Activated gamma-delta T cell (primary cell): ENCODE data around the gene ARL13B.
A peak's percentile ranks its signal among the peaks of the same experiment; 100 is the strongest.
"Not testable (repeated sequence)": the region's sequence is repeated elsewhere in the genome, so short reads cannot be mapped to it uniquely, and the experiment has no call there.

Experiments
- DNase-seq: peaks from one replicate; lab custom pipeline; 2025; lab: John Stamatoyannopoulos, UW
- total RNA-seq, 2 donors: gene quantifications; one replicate each; lab custom pipeline; 2026; lab: John Stamatoyannopoulos, UW

ARL13B gene
- total RNA-seq: 21.4 to 22.3 reads per million in 2 donors

DNA sequence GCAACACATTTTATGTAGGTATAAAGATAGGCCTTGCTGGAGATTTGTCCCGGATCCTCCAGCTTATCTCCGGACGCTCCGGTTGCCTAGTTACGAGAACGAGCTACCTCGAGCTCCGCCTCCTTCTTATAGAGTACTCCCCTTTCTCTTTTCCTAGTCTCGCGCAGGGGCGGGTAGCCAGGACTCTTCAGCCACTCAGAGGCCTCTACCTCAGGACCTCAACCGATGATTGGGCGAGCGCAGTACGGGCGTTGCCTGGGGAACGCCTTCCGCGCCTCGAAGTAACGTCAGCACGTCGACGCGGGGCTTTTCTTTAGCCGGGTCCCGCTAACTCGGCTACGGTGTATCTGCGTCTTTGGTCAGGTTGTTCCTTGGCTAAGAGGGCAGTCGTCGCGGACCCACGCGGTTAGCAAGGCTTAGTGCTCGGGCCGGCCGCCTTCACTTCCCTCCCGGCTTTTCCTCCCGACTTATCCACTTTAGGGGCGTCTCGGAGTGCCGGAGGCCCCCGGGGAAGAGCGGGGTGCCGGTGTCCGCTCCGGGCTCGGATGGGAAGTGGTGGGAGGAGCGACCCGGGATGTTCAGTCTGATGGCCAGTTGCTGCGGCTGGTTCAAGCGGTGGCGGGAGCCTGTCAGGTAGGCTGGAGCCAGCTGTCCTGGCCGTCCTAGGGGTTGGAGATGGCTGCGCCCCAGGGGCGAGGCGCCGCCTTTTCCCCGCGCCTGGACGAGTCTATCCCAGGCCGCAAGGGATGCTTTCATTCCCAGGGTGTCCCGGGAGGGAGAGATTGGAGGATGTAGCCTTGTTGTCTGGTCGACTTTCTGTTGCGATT lies at the start of gene ARL13B:
Gene ARL13B (plus strand): TSS at position 306 of the 827 bp plus-strand sequence. CDS start 269 bp downstream, at position 575.
- DNase-seq: peak; percentile 66

DNA sequence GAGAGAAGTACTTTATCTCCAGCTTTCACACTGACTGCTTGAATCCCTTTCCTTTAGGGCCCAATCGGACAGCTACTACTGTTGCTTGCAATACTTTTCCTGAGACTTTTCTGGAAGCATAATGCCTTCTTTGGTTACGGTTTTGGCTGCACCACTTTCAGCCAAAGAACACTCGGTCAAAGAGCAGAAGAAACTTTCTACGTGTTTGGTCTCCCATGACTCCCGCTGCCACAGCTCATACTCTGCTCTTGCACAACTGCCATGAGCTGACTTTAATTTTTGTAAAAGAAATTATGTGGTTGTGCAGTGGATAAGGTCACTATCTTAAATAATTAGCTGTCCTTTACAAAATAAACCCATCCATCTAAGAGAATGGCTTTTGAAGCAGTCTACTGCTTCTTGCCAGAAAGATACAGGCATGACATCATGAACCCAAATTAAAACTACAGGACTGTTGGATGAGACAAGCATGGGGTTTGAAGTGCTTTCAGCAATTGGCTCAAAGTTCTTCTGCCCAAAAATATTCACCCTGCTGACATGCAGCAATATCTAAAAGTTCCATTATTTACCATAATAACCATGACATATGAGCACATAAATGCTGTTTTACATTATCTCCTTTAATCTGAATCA lies 48.2 kb upstream of the ARL13B start:
- no peak for DNase-seq

DNA sequence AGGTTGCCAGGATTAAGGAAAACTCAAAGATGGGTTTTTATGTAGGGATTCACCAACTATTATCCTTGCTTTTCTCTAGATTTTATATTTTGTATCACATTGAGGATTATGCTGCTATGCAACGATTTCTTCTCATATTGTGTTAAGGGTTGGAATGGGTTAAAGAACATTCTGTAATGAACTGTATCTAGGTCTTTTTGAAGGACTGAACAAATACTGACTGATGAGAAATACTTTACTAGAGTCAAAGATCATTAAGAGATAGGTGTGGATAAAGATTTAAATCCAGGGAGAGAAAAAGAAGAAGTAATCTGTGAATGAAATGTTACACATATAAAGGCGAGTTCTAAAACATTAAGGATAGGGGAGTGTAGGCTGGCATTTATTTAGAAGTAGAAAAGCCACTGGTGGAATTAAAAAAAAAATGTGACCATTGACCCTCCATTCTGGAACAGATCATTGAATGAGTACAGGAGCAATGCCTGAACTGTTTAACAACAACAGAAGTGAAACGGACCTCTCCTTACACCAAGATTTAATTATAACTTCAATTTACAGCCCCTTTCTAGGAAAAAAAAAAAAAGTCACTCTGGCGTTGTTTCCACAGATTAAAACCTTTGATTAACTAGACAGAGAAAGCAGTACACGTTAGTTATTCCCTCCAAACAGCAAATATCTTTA lies 45.4 kb upstream of the ARL13B start:
- DNase-seq: no peak

DNA sequence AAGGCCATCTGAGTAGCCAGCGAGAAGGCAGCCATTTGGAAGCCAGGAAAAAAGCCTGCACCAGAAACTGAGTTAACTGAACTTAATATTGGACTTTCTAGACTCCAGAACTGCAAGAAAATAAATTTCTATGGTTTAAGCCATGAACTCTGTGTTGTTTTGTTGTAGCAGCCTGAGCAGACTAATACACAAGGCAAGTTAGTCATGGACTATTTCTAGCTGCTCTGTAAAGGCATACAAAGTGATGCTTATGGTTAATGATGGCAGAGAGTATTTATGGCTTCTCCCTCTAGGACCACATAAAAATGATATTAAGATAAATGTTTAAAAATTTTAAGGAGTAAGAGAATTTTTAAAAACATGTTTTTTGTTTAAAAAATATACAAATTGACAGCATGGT lies 43.4 kb upstream of the ARL13B start:
- no peak for DNase-seq

DNA sequence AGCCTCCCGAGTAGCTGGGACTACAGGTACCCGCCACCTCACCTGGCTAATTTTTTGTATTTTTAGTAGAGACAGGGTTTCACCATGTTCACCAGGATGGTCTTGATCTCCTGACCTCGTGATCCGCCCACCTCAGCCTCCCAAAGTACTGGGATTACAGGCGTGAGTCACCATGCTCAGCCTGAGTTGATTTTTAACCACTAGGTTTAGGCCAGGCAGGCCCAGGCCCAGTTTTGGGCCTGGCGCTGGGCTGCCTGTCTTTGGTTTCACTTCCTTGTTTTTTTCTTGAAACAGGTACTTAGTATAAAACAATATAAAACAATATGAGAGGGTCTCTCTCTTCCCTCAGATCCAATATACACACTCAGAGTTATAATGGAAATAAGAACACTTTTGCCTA lies 42.5 kb upstream of the ARL13B start:
- DNase-seq: not testable (repeated sequence)

DNA sequence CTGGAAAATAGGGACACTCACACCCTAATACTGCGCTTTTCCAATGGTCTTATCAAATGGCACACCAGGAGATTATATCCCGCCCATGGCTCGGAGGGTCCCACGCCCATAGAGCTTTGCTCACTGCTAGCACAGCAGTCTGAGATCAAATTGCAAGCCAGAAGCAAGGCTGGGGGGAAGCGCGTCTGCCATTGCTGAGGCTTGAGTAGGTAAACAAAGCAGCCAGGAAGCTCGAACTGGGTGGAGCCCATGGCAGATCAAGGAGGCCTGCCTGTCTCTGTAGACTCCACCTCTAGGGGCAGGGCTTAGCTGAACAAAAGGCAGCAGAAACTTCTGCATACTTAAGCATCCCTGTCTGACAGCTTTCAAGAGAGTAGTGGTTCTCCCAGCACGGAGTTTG lies 30.0 kb upstream of the ARL13B start:
- not testable (repeated sequence) for DNase-seq

DNA sequence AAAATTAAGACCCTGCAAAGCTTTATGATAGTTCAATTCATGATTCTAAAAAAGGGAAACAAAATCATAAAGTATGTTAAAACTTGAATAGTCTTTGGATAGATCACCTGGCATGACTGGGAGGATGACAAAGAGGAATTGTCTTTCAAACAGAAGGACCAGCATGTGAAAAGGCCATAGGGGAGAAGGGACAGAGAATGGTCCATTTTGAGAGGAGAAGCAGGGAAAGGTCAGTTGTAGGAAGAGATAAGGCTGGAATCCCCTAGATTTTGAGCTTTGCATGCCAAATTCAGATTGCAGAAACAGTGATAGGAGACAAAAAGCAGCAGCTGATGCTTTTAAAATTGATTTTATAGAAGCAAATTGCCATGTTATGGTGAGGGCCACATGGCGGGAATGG lies 18.9 kb upstream of the ARL13B start:
- DNase-seq: no peak

DNA sequence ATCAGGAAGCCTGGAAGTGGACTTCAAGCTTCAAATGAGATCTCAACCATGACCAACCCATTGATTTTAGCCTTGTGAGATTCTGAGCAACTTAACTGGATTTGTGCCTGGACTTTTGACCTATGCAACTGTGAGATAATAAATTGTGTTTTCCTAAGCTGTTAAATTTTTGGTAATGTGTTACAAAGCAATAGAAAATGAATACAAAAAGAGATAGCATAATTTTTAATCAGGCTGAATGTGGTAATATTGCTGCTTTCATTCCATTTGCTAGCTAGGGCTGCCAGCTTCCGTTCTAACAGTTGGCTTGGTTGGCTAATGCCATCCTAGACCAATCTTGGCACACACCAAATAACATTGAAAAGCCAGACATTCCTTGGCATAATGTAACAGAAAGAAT lies 18.5 kb upstream of the ARL13B start:
- no peak for DNase-seq

DNA sequence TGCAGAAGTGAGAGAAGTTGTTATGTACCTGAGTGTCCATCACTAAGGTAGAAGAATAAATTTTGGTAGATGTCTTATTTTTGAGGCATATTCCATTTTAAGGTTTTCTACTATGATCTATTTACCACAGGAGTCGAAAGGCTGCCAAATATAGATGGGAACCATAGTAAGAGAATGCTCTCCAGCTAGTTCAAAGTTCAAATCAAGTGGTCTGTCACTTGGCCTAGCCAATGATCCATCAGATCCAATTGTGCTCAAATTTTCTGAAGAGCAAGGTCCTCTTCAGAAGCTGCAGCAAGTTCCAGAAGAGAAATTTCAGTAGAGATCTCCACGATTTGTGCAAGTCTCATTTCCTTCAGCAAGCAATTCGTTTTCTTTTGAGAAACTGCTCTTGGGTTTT lies 17.2 kb upstream of the ARL13B start:
- DNase-seq: no peak

DNA sequence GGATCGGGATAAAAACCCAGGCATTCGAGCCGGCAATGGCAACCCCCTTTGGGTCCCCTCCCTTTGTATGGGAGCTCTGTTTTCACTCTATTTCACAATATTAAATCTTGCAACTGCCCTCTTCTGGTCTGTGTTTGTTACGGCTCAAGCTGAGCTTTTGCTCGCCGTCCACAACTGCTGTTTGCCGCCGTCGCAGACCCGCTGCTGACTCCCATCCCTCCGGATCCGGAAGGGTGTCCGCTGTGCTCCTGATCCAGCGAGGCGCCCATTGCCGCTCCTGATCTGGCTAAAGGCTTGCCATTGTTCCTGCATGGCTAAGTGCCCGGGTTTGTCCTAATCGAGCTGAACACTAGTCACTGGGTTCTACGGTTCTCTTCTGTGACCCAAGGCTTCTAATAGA lies 14.8 kb upstream of the ARL13B start:
- DNase-seq: not testable (repeated sequence)

DNA sequence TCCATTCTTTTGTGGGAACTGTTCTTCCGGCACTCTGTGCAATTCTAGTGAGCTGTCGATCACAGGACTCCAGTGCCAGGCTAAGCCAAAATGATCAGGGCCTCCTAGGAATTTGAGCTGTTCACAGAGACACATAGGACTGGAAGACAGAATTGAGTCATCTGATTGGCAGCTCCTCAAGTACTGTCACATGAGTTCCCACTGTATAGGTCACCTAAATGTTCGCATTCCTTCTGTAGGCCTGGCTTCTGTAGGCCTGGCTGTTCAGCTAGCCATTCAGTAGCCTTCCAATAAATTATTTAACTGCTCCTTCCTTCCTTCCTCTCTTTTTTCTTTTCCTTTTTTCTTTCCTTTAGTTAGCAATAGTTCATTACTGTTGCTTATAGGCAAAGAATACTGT lies 10.5 kb upstream of the ARL13B start:
- DNase-seq: no peak

DNA sequence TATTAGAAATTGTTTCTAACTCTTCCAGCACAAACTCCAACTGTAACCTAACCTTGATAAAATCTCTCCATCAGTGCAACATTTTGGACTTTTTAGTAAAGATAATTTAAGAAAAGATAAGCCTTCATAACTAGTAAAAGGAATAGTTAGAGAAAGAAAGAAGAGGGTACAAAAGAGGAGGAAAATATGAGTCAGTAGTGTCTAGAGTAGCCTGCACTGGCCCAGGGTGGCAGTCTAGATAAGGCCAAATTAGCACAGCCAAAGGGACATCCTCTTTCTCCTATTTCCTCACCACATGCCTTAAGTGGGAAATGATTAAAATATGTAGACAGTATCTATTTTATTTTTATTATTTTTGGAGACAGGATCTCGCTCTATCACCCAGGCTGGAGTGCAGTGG lies 10.0 kb upstream of the ARL13B start:
- no peak for DNase-seq

DNA sequence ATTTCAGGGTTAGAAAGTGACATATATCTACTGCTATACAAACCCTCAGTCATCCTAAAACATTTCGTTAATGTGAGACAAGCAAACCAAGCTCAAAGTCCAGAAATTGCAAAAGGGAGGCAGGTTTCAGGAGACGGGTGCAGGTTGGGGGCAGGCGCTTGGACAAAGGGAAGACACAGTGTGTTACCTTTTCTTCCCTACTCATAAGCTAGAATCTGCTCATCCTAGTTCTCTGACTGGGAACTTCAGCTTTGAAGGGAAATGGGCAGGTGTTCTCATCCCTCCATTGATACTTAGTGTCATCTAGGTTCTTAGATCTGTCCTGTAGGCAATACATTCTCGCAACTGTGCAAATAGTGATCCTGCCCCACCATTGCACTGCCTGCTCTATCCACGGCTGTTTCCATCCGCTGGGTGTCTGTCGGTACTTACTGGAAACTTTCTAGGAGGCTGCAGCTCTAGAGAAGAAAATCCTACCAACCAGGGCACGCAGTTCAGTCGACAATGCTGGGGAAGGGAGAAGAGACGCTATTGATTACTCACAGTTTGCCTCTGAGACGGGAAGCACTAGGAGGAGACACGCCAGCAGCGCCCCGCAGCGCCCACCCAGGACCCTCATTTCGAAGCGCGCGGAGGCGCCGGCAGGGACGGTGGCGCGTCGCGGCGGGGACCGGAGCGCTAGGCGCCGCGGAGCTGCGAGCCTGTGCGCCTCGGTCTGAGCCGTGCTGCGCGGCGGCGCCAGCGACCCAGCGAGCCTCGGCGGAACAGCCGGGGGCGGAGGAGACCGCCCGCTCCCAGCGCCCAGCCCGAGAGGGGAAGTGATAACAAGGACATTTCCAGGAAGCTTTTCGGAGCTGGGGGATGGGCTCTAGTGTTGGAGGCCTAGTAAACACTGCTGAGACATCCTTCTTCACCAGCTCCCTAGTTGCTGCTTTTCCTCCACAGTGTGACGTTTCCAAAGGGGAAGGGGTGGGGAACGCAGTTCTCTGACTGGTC lies 6.5 kb upstream of the ARL13B start, which contains the start of gene PROS1:
Gene PROS1 (minus strand): TSS at position 766 of the 996 bp plus-strand sequence. CDS start 147 bp downstream, at position 619.
- DNase-seq: peak; percentile 22

DNA sequence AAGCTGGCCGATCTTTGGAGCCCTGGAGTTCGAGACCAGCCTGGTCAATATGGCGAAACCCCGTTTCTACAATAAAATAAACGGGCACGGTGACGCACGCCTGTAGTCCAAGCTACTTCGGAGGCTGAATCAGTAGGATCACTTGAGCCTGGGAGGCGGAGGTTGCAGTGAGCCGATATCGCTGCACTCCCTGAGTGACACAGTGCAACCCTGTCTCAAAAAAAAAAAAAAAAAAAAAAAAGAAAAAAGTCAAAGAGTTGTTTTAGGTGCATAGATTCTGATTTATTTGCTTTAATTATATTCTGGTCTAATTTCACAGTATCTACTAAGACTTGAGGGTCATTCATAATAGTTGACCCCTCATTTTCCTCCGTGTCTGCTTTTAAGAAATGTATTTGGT lies 1.7 kb downstream of the ARL13B start:
- DNase-seq: no peak

DNA sequence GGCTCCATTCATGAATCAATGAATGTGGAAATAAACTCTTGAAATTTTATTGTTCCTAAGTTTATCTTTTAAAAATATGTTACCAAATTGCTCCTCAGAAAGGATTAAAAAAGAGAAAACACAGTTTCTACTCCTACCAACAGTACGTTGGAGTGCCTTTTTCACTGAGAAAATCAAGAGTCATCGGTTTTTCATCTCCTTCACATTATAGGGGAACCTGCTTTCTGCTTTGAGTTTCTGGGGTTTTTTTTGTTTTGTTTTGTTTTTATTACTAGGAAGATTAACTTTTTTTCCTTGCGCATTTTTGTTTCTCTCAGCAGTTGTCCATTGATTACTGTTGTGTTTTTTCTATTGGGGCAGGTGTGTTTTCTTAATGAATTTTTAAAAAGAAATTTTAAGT lies 3.5 kb downstream of the ARL13B start:
- no peak for DNase-seq

DNA sequence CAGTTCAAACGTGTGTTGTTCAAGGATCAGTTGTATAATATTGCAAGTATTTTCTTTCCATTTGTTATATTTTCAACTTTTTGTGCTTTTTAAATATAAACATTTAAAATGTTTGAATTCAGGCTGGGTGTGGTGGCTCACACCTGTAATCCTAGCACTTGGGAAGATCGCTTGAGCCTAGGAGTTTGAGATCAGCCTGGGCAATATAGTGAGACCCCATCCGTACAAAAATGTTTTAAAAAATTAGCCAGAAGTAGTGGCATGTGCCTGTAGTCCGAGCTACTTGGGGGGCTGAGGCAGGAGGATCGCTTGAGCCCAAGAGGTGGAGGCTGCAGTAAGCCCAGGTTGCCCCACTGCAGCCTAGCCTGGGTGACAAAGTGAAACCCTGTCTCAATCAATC lies 4.7 kb downstream of the ARL13B start:
- no peak for DNase-seq

DNA sequence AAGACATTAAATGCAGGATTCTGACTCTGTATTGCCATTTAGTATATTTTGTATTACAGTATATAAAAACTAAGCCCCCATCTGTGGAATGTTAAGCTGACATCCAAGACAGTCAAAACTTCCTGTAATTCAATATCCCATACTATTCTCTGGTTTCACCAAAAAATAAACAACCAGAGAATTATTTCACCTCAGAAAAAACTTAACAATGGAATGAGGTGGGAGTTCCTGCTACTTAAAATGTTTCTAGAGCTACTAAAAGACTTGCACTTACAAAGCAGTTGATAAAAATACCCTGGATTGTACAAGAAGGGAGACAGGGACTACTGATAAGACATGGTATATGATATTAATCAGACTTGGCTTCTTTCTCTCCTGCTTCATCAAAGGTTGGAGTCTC lies 8.3 kb downstream of the ARL13B start:
- DNase-seq: no peak

DNA sequence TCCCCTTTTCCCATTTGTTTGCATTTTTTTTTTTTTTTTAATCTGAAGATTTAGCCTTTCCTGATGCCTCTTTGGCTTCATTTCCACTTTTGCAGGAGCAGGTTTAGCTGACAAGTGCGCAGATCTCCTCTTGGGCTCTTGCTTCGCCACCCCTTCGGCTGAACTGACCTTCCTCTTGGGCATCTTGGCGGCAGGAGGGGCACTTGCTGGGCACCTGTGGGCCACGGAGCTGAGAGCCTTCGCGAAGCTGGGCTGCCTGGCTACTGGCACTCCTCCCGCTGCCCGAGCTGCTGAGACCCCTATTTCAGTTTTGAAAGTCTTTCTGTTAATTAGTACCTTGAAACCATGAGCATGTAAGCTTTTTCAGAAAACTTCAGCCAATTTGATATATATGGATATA lies 8.8 kb downstream of the ARL13B start:
- no peak for DNase-seq

DNA sequence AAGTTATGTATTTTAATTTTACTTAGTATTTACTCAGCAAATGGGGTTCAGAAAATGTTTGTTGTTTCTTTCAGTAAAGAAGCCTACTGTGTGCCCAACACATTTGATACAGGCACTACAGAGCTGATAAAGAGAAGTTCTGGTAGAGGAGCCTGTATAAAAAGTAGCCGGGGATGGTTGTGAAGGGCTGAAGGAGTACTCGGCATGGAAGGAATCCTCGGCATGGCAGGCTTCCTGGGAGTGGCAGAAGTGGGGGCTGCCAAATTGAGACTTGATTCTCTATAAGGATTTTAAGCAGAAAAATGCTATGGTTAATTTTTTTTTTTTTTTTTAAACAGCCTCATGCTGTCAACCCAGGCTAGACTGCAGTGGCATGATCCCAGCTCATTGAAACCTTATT lies 9.3 kb downstream of the ARL13B start:
- DNase-seq: no peak

DNA sequence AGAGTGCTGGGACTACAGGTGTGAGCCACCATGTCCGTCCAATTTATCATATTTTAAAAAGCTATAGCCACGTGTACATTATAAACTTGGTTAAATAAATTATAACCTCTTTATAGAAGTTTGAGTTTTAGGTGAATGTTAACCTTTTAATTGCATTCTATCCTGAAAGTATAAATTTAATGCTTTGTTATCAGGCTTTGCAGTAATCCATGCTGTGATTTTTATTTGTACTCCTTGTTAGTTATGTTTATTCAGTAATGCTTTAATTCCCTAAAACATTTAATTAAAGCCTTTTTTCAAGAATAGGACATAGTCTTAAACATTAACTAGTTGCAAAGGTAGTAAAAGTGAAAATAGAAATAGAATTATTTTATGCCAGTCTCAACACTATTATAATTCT lies 11.7 kb downstream of the ARL13B start:
- DNase-seq: no peak

DNA sequence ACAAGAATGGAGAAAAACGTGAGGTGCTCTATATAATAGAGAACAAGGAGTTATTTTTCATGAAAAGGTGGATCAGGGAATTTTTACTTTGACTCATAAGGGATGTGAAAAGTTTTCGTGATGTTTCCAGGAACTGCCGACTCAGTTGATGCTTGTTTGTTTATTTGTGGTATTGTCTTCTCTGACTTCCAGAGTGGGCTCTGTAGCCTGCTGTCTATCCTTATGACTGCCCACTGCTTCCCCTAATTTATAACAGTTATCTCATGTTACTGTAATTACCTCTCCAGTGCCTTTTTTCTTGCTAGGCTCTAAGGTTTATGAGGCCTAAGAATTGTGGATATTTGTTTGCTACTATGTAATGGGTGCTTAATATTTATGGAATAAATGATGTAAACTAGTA lies 12.3 kb downstream of the ARL13B start:
- no peak for DNase-seq

DNA sequence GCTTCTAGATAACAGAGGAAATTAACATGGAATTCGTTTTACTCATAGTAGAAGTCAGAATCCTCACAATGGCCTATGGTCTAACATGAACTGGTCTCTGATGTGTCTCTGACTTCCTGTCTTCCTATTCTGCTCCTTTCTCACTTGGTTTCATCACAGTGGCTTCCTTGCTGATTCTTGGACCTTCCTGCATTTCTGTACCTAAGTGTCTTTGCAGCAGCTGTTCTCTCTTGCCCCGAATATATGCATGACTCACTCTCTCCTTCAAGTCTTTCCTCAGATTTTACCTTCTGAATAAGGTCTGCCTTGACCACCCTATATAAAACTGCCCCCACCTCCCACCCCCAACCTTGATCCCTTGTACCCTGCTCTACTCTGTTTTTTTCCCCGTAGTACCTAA lies 14.1 kb downstream of the ARL13B start:
- no peak for DNase-seq
